SU-DHL-6 (cell line): ENCODE data around the gene RAB14.

Experiments
- EZH2phosphoT487 ChIP-seq: fragments of 200-600 bp; sonication (generic), shearing (Covaris generic); conservative IDR thresholded peaks from 2 replicates; pipeline ENCODE4 v1.6.1; 2018; ENCODE audit warnings: mild to moderate bottlenecking, antibody characterized with exemption, low read length, moderate library complexity, mixed read lengths
- TF ChIP-seq, protein P1 (sequence below): fragments of 200-600 bp; sonication (generic); IDR thresholded peaks from one replicate; pipeline ENCODE4 v1.5.1; 2017; ENCODE audit warnings: antibody characterized with exemption, mild to moderate bottlenecking, low read length, moderate library complexity; ENCODE audit not compliant: insufficient read depth, poor library complexity, severe bottlenecking

DNA sequence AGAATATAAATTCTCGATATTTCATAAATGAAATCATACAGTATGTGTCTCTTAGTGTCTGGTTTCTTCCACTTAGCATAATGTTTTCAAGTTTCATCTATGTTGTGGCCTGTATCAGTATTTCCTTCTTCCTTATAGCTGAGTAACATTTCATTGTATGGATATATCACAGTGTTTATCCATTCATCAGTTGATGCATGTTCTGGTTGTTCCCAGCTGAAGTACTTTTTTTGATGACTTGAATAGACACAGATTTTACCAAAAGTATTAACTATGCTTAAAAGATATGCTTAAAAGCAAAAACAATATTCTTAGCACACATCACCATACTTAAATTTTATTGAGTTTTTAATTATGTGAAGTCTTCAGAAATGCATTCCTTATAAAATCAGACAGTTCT is 12.7 kb downstream of the RAB14 start:
- TF ChIP-seq EZH2phosphoT487 = no peak
- TF ChIP-seq, protein P1, sequence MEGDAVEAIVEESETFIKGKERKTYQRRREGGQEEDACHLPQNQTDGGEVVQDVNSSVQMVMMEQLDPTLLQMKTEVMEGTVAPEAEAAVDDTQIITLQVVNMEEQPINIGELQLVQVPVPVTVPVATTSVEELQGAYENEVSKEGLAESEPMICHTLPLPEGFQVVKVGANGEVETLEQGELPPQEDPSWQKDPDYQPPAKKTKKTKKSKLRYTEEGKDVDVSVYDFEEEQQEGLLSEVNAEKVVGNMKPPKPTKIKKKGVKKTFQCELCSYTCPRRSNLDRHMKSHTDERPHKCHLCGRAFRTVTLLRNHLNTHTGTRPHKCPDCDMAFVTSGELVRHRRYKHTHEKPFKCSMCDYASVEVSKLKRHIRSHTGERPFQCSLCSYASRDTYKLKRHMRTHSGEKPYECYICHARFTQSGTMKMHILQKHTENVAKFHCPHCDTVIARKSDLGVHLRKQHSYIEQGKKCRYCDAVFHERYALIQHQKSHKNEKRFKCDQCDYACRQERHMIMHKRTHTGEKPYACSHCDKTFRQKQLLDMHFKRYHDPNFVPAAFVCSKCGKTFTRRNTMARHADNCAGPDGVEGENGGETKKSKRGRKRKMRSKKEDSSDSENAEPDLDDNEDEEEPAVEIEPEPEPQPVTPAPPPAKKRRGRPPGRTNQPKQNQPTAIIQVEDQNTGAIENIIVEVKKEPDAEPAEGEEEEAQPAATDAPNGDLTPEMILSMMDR = no peak
